HG02943 (cell line): ENCODE results near the gene CAT.
"Not testable (repeated sequence)": the region's sequence is repeated elsewhere in the genome, so short reads cannot be mapped to it uniquely, and the experiment has no call there.

Source experiments
- ATAC-seq: cut with Tn5 transposase; IDR thresholded peaks from one replicate; pipeline ENCODE4 v1.9.1; 2021; ENCODE audit warnings: mild to moderate bottlenecking, low read depth, moderate library complexity; ENCODE audit not compliant: unreplicated experiment

Gene CAT

GRCh38 chr11:34424826-34425225 lies 13.9 kb upstream of the CAT start:
- not testable (repeated sequence) for ATAC-seq

GRCh38 chr11:34425360-34425759 lies 13.4 kb upstream of the CAT start:
- ATAC-seq: no peak

- ATAC-seq: no peak
Measured at GRCh38 chr11:34425867-34426266, 12.9 kb upstream of the CAT start.

GRCh38 chr11:34426766-34427185 lies 12.0 kb upstream of the CAT start:
- no peak for ATAC-seq

GRCh38 chr11:34427186-34427805 lies 11.4 kb upstream of the CAT start:
- ATAC-seq: no peak

- ATAC-seq: no peak
Measured at GRCh38 chr11:34431979-34432378, 6.8 kb upstream of the CAT start.

- ATAC-seq: no peak
Measured at GRCh38 chr11:34432822-34433221, 5.9 kb upstream of the CAT start.

GRCh38 chr11:34433899-34434298 lies 4.8 kb upstream of the CAT start:
- ATAC-seq: no peak

- no peak for ATAC-seq
Measured at GRCh38 chr11:34437224-34438125, 1.3 kb upstream of the CAT start.

- ATAC-seq: no peak
Measured at GRCh38 chr11:34439610-34440198, 970 bp downstream of the CAT start.

- ATAC-seq: no peak
Measured at GRCh38 chr11:34441814-34442213, 3.1 kb downstream of the CAT start.

GRCh38 chr11:34443136-34443535 lies 4.4 kb downstream of the CAT start:
- no peak for ATAC-seq

GRCh38 chr11:34444428-34444827 lies 5.7 kb downstream of the CAT start:
- ATAC-seq: no peak

- ATAC-seq: no peak
Measured at GRCh38 chr11:34445956-34446355, 7.2 kb downstream of the CAT start.

- no peak for ATAC-seq
Measured at GRCh38 chr11:34446386-34446785, 7.7 kb downstream of the CAT start.

GRCh38 chr11:34447044-34447443 lies 8.3 kb downstream of the CAT start:
- ATAC-seq: no peak

GRCh38 chr11:34448223-34448994 lies 9.7 kb downstream of the CAT start:
- no peak for ATAC-seq

GRCh38 chr11:34449013-34449412 lies 10.3 kb downstream of the CAT start:
- no peak for ATAC-seq

GRCh38 chr11:34451053-34451452 lies 12.3 kb downstream of the CAT start:
- no peak for ATAC-seq

- ATAC-seq: no peak
Measured at GRCh38 chr11:34454308-34455032, 15.7 kb downstream of the CAT start.
